ENCODE data around the gene NCKAP5.

NCKAP5 gene

GRCh38 chr2:133135035-133135654 is 433.1 kb downstream of the NCKAP5 start:
- Mint-ChIP-seq H3K27ac (no peak overlapping the region), H3K4me1 (no peaks in the 10 kb centered on the region), H3K4me3 (no peak overlapping the region), H3K9me3 (no peaks in the 10 kb centered on the region), H3K36me3 (ENCODE audit: low read depth) (no peaks in the 10 kb centered on the region), H3K27me3 (ENCODE audit: low read depth) (no peaks in the 10 kb centered on the region)
- TF ChIP-seq CTCF (IDR thresholded peaks at IDR 0.05; ENCODE audit: unreplicated experiment in 3 of 3): no peak

- H3K4me1 Mint-ChIP-seq: no peaks in the 10 kb centered on the region
- TF ChIP-seq CTCF (IDR thresholded peaks at IDR 0.05; ENCODE audit: unreplicated experiment in 3 of 3): no peak
- H3K36me3 Mint-ChIP-seq (ENCODE audit: low read depth): no peaks in the 10 kb centered on the region
- H3K27ac Mint-ChIP-seq: no peak overlapping the region
- H3K4me3 Mint-ChIP-seq: no peak overlapping the region
- H3K9me3 Mint-ChIP-seq: no peaks in the 10 kb centered on the region
- no peaks in the 10 kb centered on the region for H3K27me3 Mint-ChIP-seq (ENCODE audit: low read depth)
These were observed 437.6 kb downstream of the NCKAP5 start for GRCh38 chr2:133130548-133131246.

- H3K36me3 Mint-ChIP-seq (ENCODE audit: low read depth): no peaks in the 10 kb centered on the region
- no peak for TF ChIP-seq CTCF (IDR thresholded peaks at IDR 0.05; ENCODE audit: unreplicated experiment in 3 of 3)
- H3K4me1 Mint-ChIP-seq: no peaks in the 10 kb centered on the region
- no peaks in the 10 kb centered on the region for H3K27me3 Mint-ChIP-seq (ENCODE audit: low read depth)
- no peak overlapping the region for H3K4me3 Mint-ChIP-seq
- H3K9me3 Mint-ChIP-seq: no peaks in the 10 kb centered on the region
- no peak overlapping the region for H3K27ac Mint-ChIP-seq
These were observed 443.8 kb downstream of the NCKAP5 start for GRCh38 chr2:133124446-133124845.

- Mint-ChIP-seq H3K4me3 (no peak overlapping the region), H3K4me1 (no peaks in the 10 kb centered on the region), H3K36me3 (ENCODE audit: low read depth) (no peaks in the 10 kb centered on the region), H3K9me3 (no peaks in the 10 kb centered on the region), H3K27ac (no peak overlapping the region), H3K27me3 (ENCODE audit: low read depth) (no peaks in the 10 kb centered on the region)
- TF ChIP-seq CTCF (IDR thresholded peaks at IDR 0.05; ENCODE audit: unreplicated experiment in 3 of 3): no peak
These were observed 444.4 kb downstream of the NCKAP5 start for GRCh38 chr2:133123904-133124303.

- H3K27me3 Mint-ChIP-seq (ENCODE audit: low read depth): no peaks in the 10 kb centered on the region
- TF ChIP-seq CTCF (IDR thresholded peaks at IDR 0.05; ENCODE audit: unreplicated experiment in 3 of 3): no peak
- no peak overlapping the region for H3K4me3 Mint-ChIP-seq
- H3K4me1 Mint-ChIP-seq: no peaks in the 10 kb centered on the region
- H3K27ac Mint-ChIP-seq: no peak overlapping the region
- H3K36me3 Mint-ChIP-seq (ENCODE audit: low read depth): no peaks in the 10 kb centered on the region
- no peaks in the 10 kb centered on the region for H3K9me3 Mint-ChIP-seq
These were observed 444.9 kb downstream of the NCKAP5 start for GRCh38 chr2:133123393-133123792.

GRCh38 chr2:133122529-133122928 is 445.7 kb downstream of the NCKAP5 start:
- no peaks in the 10 kb centered on the region for H3K9me3 Mint-ChIP-seq
- H3K27me3 Mint-ChIP-seq (ENCODE audit: low read depth): no peaks in the 10 kb centered on the region

More at GRCh38 chr2:133122529-133122928, 445.7 kb downstream of the NCKAP5 start:
- no peak overlapping the region for H3K27ac Mint-ChIP-seq
- no peak overlapping the region for H3K4me3 Mint-ChIP-seq
- H3K36me3 Mint-ChIP-seq (ENCODE audit: low read depth): no peaks in the 10 kb centered on the region
- no peak for TF ChIP-seq CTCF (IDR thresholded peaks at IDR 0.05; ENCODE audit: unreplicated experiment in 3 of 3)
- no peaks in the 10 kb centered on the region for H3K4me1 Mint-ChIP-seq

All from nephron (organoid).